Neural cell (in vitro differentiated cells): ENCODE data around the gene PPM1H.

Experiments
- EP300 ChIP-seq: fragments of 450-650 bp; conservative IDR thresholded peaks from 2 replicates; pipeline ENCODE4 v1.6.1; 2014; ENCODE audit warnings: antibody characterized with exemption, mild to moderate bottlenecking, moderate library complexity; ENCODE audit not compliant: poor library complexity, severe bottlenecking
- EZH2 ChIP-seq: fragments of 200-600, 300-800 bp; shearing (Covaris generic), sonication (generic); IDR thresholded peaks from 2 replicates; pipeline ENCODE4 v1.6.1; 2014; ENCODE audit warnings: antibody characterized with exemption, low read length, borderline replicate concordance, mild to moderate bottlenecking; ENCODE audit not compliant: insufficient read depth, poor library complexity, severe bottlenecking
- MXI1 ChIP-seq: fragments of 450-650 bp; conservative IDR thresholded peaks from 2 replicates; pipeline ENCODE4 v1.6.1; 2014; ENCODE audit warnings: antibody characterized with exemption, mild to moderate bottlenecking; ENCODE audit not compliant: poor library complexity, severe bottlenecking
- POLR2AphosphoS5 ChIP-seq: IDR thresholded peaks from 2 replicates; pipeline ENCODE4 v1.6.1; 2012
- RAD21 ChIP-seq: fragments of 450-650 bp; conservative IDR thresholded peaks from 2 replicates; pipeline ENCODE4 v1.6.1; 2014; ENCODE audit warnings: antibody characterized with exemption, mild to moderate bottlenecking, moderate library complexity
- SMC3 ChIP-seq: fragments of 450-650 bp; conservative IDR thresholded peaks from 2 replicates; pipeline ENCODE4 v1.6.1; 2014; ENCODE audit warnings: antibody characterized with exemption, mild to moderate bottlenecking, moderate library complexity; ENCODE audit not compliant: poor library complexity
- TAF1 ChIP-seq: IDR thresholded peaks from 2 replicates; pipeline ENCODE4 v1.6.1; 2012; ENCODE audit warnings: low read depth
- TF ChIP-seq, protein P1 (sequence below): fragments of 450-650 bp; IDR thresholded peaks from 2 replicates; pipeline ENCODE4 v1.5.1; 2014; ENCODE audit warnings: antibody characterized with exemption, mild to moderate bottlenecking, moderate library complexity; ENCODE audit not compliant: poor library complexity, severe bottlenecking
- TF ChIP-seq, protein P2 (sequence below): IDR thresholded peaks from 2 replicates; pipeline ENCODE4 v1.6.1; 2012; ENCODE audit warnings: borderline replicate concordance

DNA sequence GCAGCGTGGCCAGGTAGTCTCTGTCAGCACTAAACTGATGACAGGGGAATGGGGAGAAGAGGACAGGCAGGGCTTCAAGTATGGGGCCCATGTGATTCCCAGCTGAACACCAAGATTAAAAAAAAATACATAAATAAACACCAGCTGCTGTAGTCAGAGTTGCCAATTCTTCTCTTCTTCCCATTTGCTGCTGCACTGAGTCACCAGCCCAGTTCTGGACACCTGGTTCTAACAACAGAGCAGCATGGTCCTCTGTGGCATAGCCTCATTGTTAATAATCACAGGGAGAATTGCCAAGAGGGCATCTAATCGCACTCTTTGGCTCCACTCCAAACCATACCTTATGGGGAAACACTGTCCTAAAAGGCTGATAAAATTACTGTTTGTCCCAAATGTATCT lies 15.1 kb downstream of the PPM1H start:
- TF ChIP-seq EZH2 (no peak), TAF1 (no peak), RAD21 (no peak), EP300 (no peak), POLR2AphosphoS5 (no peak), SMC3 (no peak), MXI1 (no peak)
- TF ChIP-seq, protein P1, sequence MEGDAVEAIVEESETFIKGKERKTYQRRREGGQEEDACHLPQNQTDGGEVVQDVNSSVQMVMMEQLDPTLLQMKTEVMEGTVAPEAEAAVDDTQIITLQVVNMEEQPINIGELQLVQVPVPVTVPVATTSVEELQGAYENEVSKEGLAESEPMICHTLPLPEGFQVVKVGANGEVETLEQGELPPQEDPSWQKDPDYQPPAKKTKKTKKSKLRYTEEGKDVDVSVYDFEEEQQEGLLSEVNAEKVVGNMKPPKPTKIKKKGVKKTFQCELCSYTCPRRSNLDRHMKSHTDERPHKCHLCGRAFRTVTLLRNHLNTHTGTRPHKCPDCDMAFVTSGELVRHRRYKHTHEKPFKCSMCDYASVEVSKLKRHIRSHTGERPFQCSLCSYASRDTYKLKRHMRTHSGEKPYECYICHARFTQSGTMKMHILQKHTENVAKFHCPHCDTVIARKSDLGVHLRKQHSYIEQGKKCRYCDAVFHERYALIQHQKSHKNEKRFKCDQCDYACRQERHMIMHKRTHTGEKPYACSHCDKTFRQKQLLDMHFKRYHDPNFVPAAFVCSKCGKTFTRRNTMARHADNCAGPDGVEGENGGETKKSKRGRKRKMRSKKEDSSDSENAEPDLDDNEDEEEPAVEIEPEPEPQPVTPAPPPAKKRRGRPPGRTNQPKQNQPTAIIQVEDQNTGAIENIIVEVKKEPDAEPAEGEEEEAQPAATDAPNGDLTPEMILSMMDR, result no peak
- TF ChIP-seq, protein P2, sequence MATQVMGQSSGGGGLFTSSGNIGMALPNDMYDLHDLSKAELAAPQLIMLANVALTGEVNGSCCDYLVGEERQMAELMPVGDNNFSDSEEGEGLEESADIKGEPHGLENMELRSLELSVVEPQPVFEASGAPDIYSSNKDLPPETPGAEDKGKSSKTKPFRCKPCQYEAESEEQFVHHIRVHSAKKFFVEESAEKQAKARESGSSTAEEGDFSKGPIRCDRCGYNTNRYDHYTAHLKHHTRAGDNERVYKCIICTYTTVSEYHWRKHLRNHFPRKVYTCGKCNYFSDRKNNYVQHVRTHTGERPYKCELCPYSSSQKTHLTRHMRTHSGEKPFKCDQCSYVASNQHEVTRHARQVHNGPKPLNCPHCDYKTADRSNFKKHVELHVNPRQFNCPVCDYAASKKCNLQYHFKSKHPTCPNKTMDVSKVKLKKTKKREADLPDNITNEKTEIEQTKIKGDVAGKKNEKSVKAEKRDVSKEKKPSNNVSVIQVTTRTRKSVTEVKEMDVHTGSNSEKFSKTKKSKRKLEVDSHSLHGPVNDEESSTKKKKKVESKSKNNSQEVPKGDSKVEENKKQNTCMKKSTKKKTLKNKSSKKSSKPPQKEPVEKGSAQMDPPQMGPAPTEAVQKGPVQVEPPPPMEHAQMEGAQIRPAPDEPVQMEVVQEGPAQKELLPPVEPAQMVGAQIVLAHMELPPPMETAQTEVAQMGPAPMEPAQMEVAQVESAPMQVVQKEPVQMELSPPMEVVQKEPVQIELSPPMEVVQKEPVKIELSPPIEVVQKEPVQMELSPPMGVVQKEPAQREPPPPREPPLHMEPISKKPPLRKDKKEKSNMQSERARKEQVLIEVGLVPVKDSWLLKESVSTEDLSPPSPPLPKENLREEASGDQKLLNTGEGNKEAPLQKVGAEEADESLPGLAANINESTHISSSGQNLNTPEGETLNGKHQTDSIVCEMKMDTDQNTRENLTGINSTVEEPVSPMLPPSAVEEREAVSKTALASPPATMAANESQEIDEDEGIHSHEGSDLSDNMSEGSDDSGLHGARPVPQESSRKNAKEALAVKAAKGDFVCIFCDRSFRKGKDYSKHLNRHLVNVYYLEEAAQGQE, result no peak
